ENCODE data around the gene SPPL2A.

DNA sequence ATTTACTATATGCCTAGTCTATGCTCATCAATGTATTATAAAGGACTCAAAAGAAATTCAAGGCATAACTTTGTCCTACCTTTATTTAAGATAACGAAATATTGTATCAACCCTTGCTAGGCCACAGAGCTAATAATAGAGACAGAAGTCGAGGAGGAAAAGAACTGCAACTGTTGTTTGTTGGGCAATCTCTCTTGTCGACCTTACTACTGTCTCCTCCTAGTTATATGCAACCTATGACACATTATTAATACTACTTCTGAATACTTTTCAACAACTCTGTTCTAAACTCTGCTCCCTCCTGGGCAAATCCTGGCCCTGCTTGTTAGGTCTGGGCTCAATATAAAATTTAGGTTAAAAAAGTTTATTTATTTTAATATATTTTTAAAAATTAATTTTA lies 24.6 kb downstream of the SPPL2A start:
- TF ChIP-seq POLR2AphosphoS5 (IDR thresholded peaks at IDR 0.05; ENCODE audit: low read depth, low read length): no peak
- TF ChIP-seq, protein P1, sequence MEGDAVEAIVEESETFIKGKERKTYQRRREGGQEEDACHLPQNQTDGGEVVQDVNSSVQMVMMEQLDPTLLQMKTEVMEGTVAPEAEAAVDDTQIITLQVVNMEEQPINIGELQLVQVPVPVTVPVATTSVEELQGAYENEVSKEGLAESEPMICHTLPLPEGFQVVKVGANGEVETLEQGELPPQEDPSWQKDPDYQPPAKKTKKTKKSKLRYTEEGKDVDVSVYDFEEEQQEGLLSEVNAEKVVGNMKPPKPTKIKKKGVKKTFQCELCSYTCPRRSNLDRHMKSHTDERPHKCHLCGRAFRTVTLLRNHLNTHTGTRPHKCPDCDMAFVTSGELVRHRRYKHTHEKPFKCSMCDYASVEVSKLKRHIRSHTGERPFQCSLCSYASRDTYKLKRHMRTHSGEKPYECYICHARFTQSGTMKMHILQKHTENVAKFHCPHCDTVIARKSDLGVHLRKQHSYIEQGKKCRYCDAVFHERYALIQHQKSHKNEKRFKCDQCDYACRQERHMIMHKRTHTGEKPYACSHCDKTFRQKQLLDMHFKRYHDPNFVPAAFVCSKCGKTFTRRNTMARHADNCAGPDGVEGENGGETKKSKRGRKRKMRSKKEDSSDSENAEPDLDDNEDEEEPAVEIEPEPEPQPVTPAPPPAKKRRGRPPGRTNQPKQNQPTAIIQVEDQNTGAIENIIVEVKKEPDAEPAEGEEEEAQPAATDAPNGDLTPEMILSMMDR (IDR thresholded peaks at IDR 0.05): no peak
- TF ChIP-seq, protein P2, sequence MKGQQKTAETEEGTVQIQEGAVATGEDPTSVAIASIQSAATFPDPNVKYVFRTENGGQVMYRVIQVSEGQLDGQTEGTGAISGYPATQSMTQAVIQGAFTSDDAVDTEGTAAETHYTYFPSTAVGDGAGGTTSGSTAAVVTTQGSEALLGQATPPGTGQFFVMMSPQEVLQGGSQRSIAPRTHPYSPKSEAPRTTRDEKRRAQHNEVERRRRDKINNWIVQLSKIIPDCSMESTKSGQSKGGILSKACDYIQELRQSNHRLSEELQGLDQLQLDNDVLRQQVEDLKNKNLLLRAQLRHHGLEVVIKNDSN (IDR thresholded peaks at IDR 0.05; ENCODE audit: borderline replicate concordance, low read depth): no peak
- TF ChIP-seq JUND (IDR thresholded peaks at IDR 0.05): no peak
- no peak for TF ChIP-seq FOXM1 (IDR thresholded peaks at IDR 0.05; ENCODE audit: low read depth)
- no peak for TF ChIP-seq MXI1 (IDR thresholded peaks at IDR 0.05; ENCODE audit: low read depth, low read length)
- TF ChIP-seq EP300 (IDR thresholded peaks at IDR 0.05; ENCODE audit: borderline replicate concordance in 1 of 2, low read depth in 1 of 2, low read length in 1 of 2): no peak
- TF ChIP-seq, protein P3, sequence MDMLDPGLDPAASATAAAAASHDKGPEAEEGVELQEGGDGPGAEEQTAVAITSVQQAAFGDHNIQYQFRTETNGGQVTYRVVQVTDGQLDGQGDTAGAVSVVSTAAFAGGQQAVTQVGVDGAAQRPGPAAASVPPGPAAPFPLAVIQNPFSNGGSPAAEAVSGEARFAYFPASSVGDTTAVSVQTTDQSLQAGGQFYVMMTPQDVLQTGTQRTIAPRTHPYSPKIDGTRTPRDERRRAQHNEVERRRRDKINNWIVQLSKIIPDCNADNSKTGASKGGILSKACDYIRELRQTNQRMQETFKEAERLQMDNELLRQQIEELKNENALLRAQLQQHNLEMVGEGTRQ (IDR thresholded peaks at IDR 0.05; ENCODE audit: borderline replicate concordance, low read depth, low read length): no peak
- no peak for TF ChIP-seq YY1 (IDR thresholded peaks at IDR 0.05; ENCODE audit: low read depth)
- TF ChIP-seq, protein P4, sequence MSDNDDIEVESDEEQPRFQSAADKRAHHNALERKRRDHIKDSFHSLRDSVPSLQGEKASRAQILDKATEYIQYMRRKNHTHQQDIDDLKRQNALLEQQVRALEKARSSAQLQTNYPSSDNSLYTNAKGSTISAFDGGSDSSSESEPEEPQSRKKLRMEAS (IDR thresholded peaks at IDR 0.05; ENCODE audit: low read depth): no peak

Data from SK-N-SH (cell line).